Thyroid gland (tissue), 4 donors: ENCODE data around the gene FAM124A. TPM values are rescaled to one million over a fixed set of nuclear protein-coding genes. Genes with fewer than 3 reads are reported as not detected.

Experiments used
- DNase-seq, 2 donors: peaks; one replicate each; pipeline ENCODE4 v3.0.0-alpha.2; 2019
- H3K27ac ChIP-seq, 3 donors: fragments of 200-600 bp; sonication (generic); 1 replicate in 2 of 3; 2 replicates in 1 of 3; pipeline ENCODE4 v1.5.1; 2016 to 2019; ENCODE audit warnings: mild to moderate bottlenecking in 1 of 3, moderate library complexity in 1 of 3
- H3K27me3 ChIP-seq: fragments of 200-600 bp; sonication (generic); one replicate; pipeline ENCODE4 v1.5.1; 2019
- H3K36me3 ChIP-seq, 2 donors: fragments of 200-600 bp; sonication (generic); one replicate each; pipeline ENCODE4 v1.5.1; 2016 to 2019
- H3K4me1 ChIP-seq, 2 donors: fragments of 200-600 bp; sonication (generic); one replicate each; pipeline ENCODE4 v1.5.1; 2017 to 2019
- H3K4me3 ChIP-seq, 3 donors: fragments of 200-600 bp; sonication (generic); replicated peaks in 1 of 3; 1 replicate in 2 of 3; 2 replicates in 1 of 3; pipeline ENCODE4 v1.5.1; 2016; ENCODE audit warnings: mild to moderate bottlenecking in 1 of 3
- H3K9me3 ChIP-seq: fragments of 200-600 bp; sonication (generic); one replicate; pipeline ENCODE4 v1.5.1; 2017
- POLR2A ChIP-seq, 2 donors: fragments of 450-650 bp; IDR thresholded peaks; one replicate each; pipeline ENCODE4 v1.6.1; 2017; ENCODE audit warnings: antibody characterized with exemption in 2 of 2, mild to moderate bottlenecking in 2 of 2, moderate library complexity in 1 of 2
- WGBS, 2 donors: methylation state at CpG; one replicate each; pipeline ENCODE4 v1.1.5; 2017; 5-methylcytosine and 5-hydroxymethylcytosine counted together
- intact Hi-C: fragments of 100-400 bp; cut with DNase I; formaldehyde crosslinking; loops from one replicate; pipeline ENCODE4 v1.15.1; 2023
- total RNA-seq, 4 donors: library from RNA; depleted of rRNA; stranded (reverse); fragments of >200 nt; gene quantifications; one replicate each; pipeline ENCODE4 v1.2.3, GENCODE V29; 2016
- TF ChIP-seq, protein P1 (sequence below), 6 experiments: fragments of 200-600 bp in 3 of 6; fragments of 450-650 bp in 3 of 6; sonication (generic) in 3 of 6; IDR thresholded peaks; one replicate each; pipeline ENCODE4 v1.5.1; 2016 to 2019; ENCODE audit warnings: antibody characterized with exemption in 6 of 6, mild to moderate bottlenecking in 2 of 6, inconsistent platforms in 1 of 6, moderate library complexity in 1 of 6

Gene FAM124A
- total RNA-seq, 4 donors from 2014 or later, result 9.1 to 11.4 (median 9.4) TPM

DNA sequence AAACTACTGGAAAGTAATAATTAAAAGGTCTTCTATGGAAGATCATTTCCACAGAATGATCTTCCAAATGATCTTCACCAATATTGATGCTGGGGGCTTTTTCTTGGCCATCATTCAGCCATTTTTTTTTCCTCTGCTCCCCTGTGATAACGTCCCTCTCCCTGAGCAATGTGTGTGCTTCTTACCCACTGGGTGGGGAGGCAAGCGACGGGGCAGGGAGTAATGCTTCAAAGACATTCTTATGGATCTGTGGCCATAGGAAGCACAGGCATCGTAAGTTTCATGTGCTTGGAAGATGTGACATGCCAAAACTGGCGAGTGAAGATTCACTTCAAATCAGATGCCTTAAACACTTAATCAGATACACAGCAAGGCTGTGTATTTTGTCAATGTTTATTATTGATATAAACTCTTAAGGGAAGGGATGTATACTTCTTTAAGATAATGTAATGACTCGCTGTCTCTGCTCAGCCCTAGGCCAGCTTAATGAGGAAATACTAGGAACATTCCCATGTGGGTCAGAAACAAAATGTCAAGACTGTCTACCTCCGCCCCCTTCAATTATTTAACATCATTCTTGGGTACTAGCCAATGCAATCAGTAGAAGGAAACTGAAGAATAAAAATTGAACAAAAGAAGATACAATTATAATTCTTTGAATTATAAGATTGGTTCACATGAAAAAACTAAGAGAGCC lies 83.2 kb downstream of the FAM124A start:
- Histone ChIP-seq H3K4me3 (no peak overlapping the region), H3K27me3 (no peaks in the 10 kb centered on the region), H3K36me3 (no peaks in the 10 kb centered on the region), H3K9me3 (no peaks in the 10 kb centered on the region), H3K4me1 (no peaks in the 10 kb centered on the region), H3K27ac (no peak overlapping the region)
- 76 to 87% methylated on average over 7 of the region's 7 CpGs for WGBS, 2 donors
- intact Hi-C loops, result no loop called here
- DNase-seq, result no peak
- no peak for TF ChIP-seq POLR2A (IDR thresholded peaks at IDR 0.05)
- TF ChIP-seq, protein P1, sequence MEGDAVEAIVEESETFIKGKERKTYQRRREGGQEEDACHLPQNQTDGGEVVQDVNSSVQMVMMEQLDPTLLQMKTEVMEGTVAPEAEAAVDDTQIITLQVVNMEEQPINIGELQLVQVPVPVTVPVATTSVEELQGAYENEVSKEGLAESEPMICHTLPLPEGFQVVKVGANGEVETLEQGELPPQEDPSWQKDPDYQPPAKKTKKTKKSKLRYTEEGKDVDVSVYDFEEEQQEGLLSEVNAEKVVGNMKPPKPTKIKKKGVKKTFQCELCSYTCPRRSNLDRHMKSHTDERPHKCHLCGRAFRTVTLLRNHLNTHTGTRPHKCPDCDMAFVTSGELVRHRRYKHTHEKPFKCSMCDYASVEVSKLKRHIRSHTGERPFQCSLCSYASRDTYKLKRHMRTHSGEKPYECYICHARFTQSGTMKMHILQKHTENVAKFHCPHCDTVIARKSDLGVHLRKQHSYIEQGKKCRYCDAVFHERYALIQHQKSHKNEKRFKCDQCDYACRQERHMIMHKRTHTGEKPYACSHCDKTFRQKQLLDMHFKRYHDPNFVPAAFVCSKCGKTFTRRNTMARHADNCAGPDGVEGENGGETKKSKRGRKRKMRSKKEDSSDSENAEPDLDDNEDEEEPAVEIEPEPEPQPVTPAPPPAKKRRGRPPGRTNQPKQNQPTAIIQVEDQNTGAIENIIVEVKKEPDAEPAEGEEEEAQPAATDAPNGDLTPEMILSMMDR (IDR thresholded peaks at IDR 0.05), result no peak

DNA sequence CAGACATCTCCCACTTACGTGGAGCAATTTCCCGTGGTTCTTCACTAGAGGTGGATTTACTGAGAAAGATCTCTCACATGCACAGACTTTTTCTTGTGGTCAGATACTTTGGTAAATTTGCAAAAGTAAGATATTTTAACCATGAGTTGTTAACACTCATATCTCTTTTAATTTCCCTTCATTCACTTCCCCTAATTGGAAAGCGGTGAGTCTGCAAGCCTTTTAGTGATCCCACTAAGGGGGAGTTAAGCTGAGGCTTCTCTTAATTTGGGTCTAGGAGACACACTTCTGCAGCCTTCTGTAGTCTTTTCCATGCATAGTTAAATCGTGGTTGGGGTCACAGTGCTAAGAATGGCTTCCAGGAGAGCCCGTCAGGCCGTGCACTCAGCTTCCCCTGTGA lies 86.6 kb downstream of the FAM124A start:
- no peaks in the 10 kb centered on the region for H3K9me3 ChIP-seq
- no peaks in the 10 kb centered on the region for H3K27me3 ChIP-seq
- intact Hi-C loops, result no loop called here
- no peaks in the 10 kb centered on the region for H3K4me1 ChIP-seq
- no peak overlapping the region for H3K27ac ChIP-seq
- no peak for DNase-seq
- no peaks in the 10 kb centered on the region for H3K36me3 ChIP-seq
- TF ChIP-seq, protein P1 (IDR thresholded peaks at IDR 0.05), result no peak
- TF ChIP-seq POLR2A (IDR thresholded peaks at IDR 0.05), result no peak
- 65 to 70% methylated on average over 6 of the region's 6 CpGs for WGBS, 2 donors
- H3K4me3 ChIP-seq, result no peak overlapping the region

DNA sequence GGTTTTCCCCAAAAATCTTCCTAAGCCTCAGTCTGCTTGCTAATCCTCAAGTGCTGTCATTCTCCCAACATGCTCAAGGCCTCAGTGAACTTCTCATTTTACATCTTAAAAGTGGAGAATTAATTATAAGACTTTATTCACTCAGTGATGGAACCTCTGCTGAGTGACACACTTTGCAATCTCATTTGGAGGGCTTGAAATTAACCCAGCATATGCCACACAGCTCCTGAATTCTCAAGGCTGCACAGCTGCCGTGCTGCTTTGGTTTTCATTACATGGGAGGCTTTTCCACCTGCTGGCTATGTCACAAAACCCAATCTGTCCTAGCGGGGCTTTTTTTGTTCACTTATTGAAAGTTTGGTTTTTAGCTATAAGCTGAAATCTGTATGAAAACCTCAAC lies 89.0 kb downstream of the FAM124A start:
- Histone ChIP-seq H3K4me1 (peaks cover 0 to 4% of the 10 kb centered on the region in 2 donors), H3K27ac (no peak overlapping the region), H3K36me3 (no peaks in the 10 kb centered on the region), H3K9me3 (no peaks in the 10 kb centered on the region), H3K4me3 (no peak overlapping the region), H3K27me3 (no peaks in the 10 kb centered on the region)
- intact Hi-C loops, result no loop called here
- WGBS, 2 donors, result 90 to 100% methylated on average over 2 of the region's 2 CpGs
- TF ChIP-seq, protein P1 (IDR thresholded peaks at IDR 0.05), result no peak
- no peak for TF ChIP-seq POLR2A (IDR thresholded peaks at IDR 0.05)
- no peak for DNase-seq

DNA sequence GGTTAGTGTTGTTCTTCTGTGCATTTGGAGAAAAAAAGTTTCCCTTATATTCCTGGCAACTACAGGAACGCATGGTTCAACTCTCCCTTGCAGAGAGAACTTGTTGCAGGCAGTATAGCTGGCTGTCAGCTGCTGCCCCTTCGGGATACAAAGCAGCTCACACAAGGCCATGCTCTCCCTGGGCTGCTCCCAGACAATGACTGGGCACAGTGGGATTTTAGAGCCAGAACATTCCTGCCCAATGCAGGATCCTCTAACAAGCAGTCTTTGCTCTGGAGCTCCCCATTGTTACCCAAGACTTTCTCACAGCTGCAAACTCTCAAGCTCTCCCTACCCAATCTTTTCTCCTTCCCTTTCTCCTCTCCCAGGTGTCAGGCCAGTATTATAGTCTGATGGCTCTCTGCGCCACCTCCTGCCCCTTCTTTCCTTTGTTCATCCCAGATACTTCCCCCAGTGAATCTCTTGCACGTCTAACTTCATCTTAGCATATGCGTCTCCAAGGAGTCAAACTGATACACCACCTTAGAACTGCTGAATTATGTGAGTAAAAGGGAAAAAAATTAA lies 89.8 kb downstream of the FAM124A start:
- Histone ChIP-seq H3K4me1 (peaks cover 0 to 4% of the 10 kb centered on the region in 2 donors), H3K27me3 (no peaks in the 10 kb centered on the region), H3K9me3 (no peaks in the 10 kb centered on the region), H3K27ac (no peak overlapping the region), H3K4me3 (no peak overlapping the region), H3K36me3 (no peaks in the 10 kb centered on the region)
- TF ChIP-seq, protein P1 (IDR thresholded peaks at IDR 0.05), result no peak
- TF ChIP-seq POLR2A (IDR thresholded peaks at IDR 0.05), result no peak
- DNase-seq, result no peak
- intact Hi-C loops, result no loop called here
- WGBS, 2 donors, result 90 to 94% methylated on average over 5 of the region's 5 CpGs

DNA sequence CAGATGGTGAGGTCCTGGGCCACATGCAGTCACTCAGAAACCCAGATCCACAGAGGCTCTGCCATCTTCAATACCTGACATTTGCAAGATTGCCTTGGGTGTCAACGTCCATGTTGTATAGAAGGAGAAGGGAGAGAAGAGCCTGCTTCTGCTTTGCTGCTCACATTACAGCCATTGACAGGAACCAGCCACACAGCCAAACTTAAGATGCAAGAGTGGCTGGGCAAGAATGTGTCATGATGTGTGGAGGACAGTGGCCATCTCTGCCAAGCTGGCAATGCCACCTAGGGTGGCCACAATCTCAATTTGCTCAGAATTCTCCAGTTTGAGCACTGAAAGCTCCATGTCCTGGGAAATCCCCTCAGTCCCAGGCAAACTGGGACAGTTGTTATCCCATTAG lies 91.4 kb downstream of the FAM124A start:
- DNase-seq, result no peak
- TF ChIP-seq, protein P1 (IDR thresholded peaks at IDR 0.05), result no peak
- no peak for TF ChIP-seq POLR2A (IDR thresholded peaks at IDR 0.05)
- intact Hi-C loops, result no loop called here
- no peaks in the 10 kb centered on the region for H3K9me3 ChIP-seq
- no peak overlapping the region for H3K4me3 ChIP-seq
- no peaks in the 10 kb centered on the region for H3K36me3 ChIP-seq
- H3K4me1 ChIP-seq, result peaks cover 0 to 4% of the 10 kb centered on the region in 2 donors
- H3K27ac ChIP-seq, result no peak overlapping the region
- 91 to 94% methylated on average over 1 of the region's 1 CpG for WGBS, 2 donors
- H3K27me3 ChIP-seq, result no peaks in the 10 kb centered on the region
